PC-3 (cell line): ENCODE data around the gene TAS2R38. TPM values are rescaled to one million over a fixed set of nuclear protein-coding genes. Genes with fewer than 3 reads are reported as not detected.

Source experiments
- ATAC-seq: fragments of 200-7000 bp; cut with Tn5 transposase; 2 replicates; pipeline ENCODE4 v1.9.1; 2020; ENCODE audit warnings: mild to moderate bottlenecking, moderate library complexity
- BruUV-seq: library from RNA; stranded (reverse); fragments of 400-500 nt; replicated peaks from 2 replicates; lab custom pipeline; 2021; lab: Mats Ljungman, UMichigan
- CTCF ChIA-PET: fragments of 300-600 bp; sonication (Branson Sonifier 250); formaldehyde crosslinking; loops from one replicate; lab custom pipeline; 2022; ENCODE audit warnings: antibody characterized with exemption; lab: Charles Lee
- POLR2A ChIA-PET: fragments of 300-600 bp; sonication (Branson Sonifier 250); formaldehyde crosslinking; loops from one replicate; lab custom pipeline; 2022; ENCODE audit warnings: antibody characterized with exemption; ENCODE audit not compliant: unreplicated experiment; lab: Charles Lee
- DNase-seq: peaks from one replicate; pipeline ENCODE4 v3.0.0-alpha.2; 2015
- H2AFZ ChIP-seq: fragments of 300-600 bp; sonication (generic); 2 replicates; pipeline ENCODE4 v1.6.0; 2016; ENCODE audit warnings: antibody characterized with exemption, low read length
- H3F3A ChIP-seq: fragments of 300-600 bp; sonication (generic); one replicate; pipeline ENCODE4 v1.6.0; 2017; ENCODE audit warnings: antibody characterized with exemption, low read length, control low read depth, mild to moderate bottlenecking; ENCODE audit not compliant: unreplicated experiment
- H3K27ac ChIP-seq: fragments of 300-600 bp; sonication (generic); 2 replicates; pipeline ENCODE4 v1.5.1; 2016; ENCODE audit warnings: mild to moderate bottlenecking, low read length
- H3K27me3 ChIP-seq: fragments of 300-600 bp; sonication (generic); 2 replicates; pipeline ENCODE4 v1.6.1; 2016; ENCODE audit warnings: low read length, mixed read lengths
- H3K36me3 ChIP-seq: fragments of 300-600 bp; sonication (generic); 2 replicates; pipeline ENCODE4 v1.6.1; 2016; ENCODE audit warnings: low read depth, mixed run types, low read length, mixed read lengths
- H3K4me1 ChIP-seq: fragments of 300-600 bp; sonication (generic); 2 replicates; pipeline ENCODE4 v1.5.1; 2016; ENCODE audit warnings: low read length; ENCODE audit not compliant: insufficient read depth
- H3K4me2 ChIP-seq: fragments of 300-600 bp; sonication (generic); 2 replicates; pipeline ENCODE4 v1.6.0; 2016; ENCODE audit warnings: low read length
- H3K4me3 ChIP-seq: fragments of 300-600 bp; sonication (generic); 2 replicates; pipeline ENCODE4 v1.5.1; 2016; ENCODE audit warnings: mild to moderate bottlenecking, low read length, mixed read lengths
- H3K79me2 ChIP-seq: fragments of 300-600 bp; sonication (generic); 2 replicates; pipeline ENCODE4 v1.6.1; 2017; ENCODE audit warnings: low read length, mixed read lengths
- H3K9ac ChIP-seq: fragments of 300-600 bp; sonication (generic); 2 replicates; pipeline ENCODE4 v1.6.0; 2016; ENCODE audit warnings: mild to moderate bottlenecking, low read length
- H3K9me2 ChIP-seq: fragments of 300-600 bp; sonication (generic); replicated peaks from 2 replicates; pipeline ENCODE4 v1.6.1; 2016; ENCODE audit warnings: mixed run types, low read length, mixed read lengths
- H3K9me3 ChIP-seq: fragments of 300-600 bp; sonication (generic); 2 replicates; pipeline ENCODE4 v1.6.1; 2016; ENCODE audit warnings: low read length, mixed read lengths
- H4K20me1 ChIP-seq: fragments of 300-600 bp; sonication (generic); 2 replicates; pipeline ENCODE4 v1.6.1; 2016; ENCODE audit warnings: low read length, mixed read lengths
- CTCF ChIP-seq: fragments of 300-600 bp; sonication (generic); conservative IDR thresholded peaks from 2 replicates; pipeline ENCODE4 v1.5.1; 2017; ENCODE audit warnings: antibody characterized with exemption, low read depth, mild to moderate bottlenecking, low read length
- EZH2 ChIP-seq: fragments of 300-600 bp; sonication (generic); IDR thresholded peaks from one replicate; pipeline ENCODE4 v1.6.1; 2017; ENCODE audit warnings: antibody characterized with exemption, mild to moderate bottlenecking, low read length; ENCODE audit not compliant: unreplicated experiment
- EZH2phosphoT487 ChIP-seq: fragments of 300-600 bp; sonication (generic); IDR thresholded peaks from 2 replicates; pipeline ENCODE4 v1.6.1; 2018; ENCODE audit warnings: mild to moderate bottlenecking, antibody characterized with exemption, low read length, borderline replicate concordance
- intact Hi-C: fragments of 100-400 bp; cut with micrococcal nuclease; formaldehyde crosslinking; loops from 2 replicates; pipeline ENCODE4 v1.9.0; 2023
- total RNA-seq: library from RNA; depleted of rRNA; stranded (reverse); fragments of >200 nt; gene quantifications from 2 replicates; pipeline ENCODE4 v1.2.3, GENCODE V29; 2014

The TAS2R38 gene
- total RNA-seq, 1 experiment from 2014 or later: not detected

GRCh38 chr7:141960687-141961422 lies 12.7 kb downstream of the TAS2R38 start:
- no peaks in the 10 kb centered on the region for H3K79me2 ChIP-seq
- no peak overlapping the region for H3K4me3 ChIP-seq
- POLR2A ChIA-PET: no interaction called here
- intact Hi-C loops: no loop called here
- H3K4me2 ChIP-seq: no peak overlapping the region
- ATAC-seq (no peak), DNase-seq (no peak)
- no peak overlapping the region for H3K27ac ChIP-seq
- H3K36me3 ChIP-seq: no peaks in the 10 kb centered on the region
- no peaks in the 10 kb centered on the region for H4K20me1 ChIP-seq
- H3F3A ChIP-seq: no peaks in the 10 kb centered on the region
- CTCF ChIA-PET: no interaction called here
- peaks cover 28% of the 10 kb centered on the region for H3K27me3 ChIP-seq
- no peak for TF ChIP-seq CTCF
- no peak for TF ChIP-seq EZH2phosphoT487
- no peak for TF ChIP-seq EZH2
- no peaks in the 10 kb centered on the region for H3K9me2 ChIP-seq
- no TSS peak for BruUV-seq
- H3K9ac ChIP-seq: no peak overlapping the region
- H3K9me3 ChIP-seq: no peaks in the 10 kb centered on the region
- H2AFZ ChIP-seq: no peak overlapping the region
- no peaks in the 10 kb centered on the region for H3K4me1 ChIP-seq

- no peak for DNase-seq
- H3K79me2 ChIP-seq: no peaks in the 10 kb centered on the region
- BruUV-seq: no TSS peak
Observed at GRCh38 chr7:141956084-141956483, 17.5 kb downstream of the TAS2R38 start.

More at GRCh38 chr7:141956084-141956483, 17.5 kb downstream of the TAS2R38 start:
- H3K4me3 ChIP-seq: no peak overlapping the region
- H3K4me2 ChIP-seq: no peak overlapping the region
- ATAC-seq: no peak
- intact Hi-C loops: no loop called here
- H3K9me3 ChIP-seq: no peaks in the 10 kb centered on the region
- POLR2A ChIA-PET: no interaction called here
- H2AFZ ChIP-seq: no peak overlapping the region
- H3K9ac ChIP-seq: no peak overlapping the region
- H3K27ac ChIP-seq: no peak overlapping the region
- no peaks in the 10 kb centered on the region for H3F3A ChIP-seq
- peaks cover 23% of the 10 kb centered on the region for H3K27me3 ChIP-seq
- TF ChIP-seq EZH2phosphoT487 (no peak), EZH2 (no peak), CTCF (no peak)
- CTCF ChIA-PET: no interaction called here
- no peaks in the 10 kb centered on the region for H3K4me1 ChIP-seq
- H3K36me3 ChIP-seq: no peaks in the 10 kb centered on the region
- H3K9me2 ChIP-seq: no peaks in the 10 kb centered on the region
- H4K20me1 ChIP-seq: no peaks in the 10 kb centered on the region
